Gastrocnemius medialis (tissue), 4 donors: ENCODE measurements around the gene GPR158. TPM values are rescaled to one million over a fixed set of nuclear protein-coding genes. Genes with fewer than 3 reads are reported as not detected.

ENCODE experiments used
- ATAC-seq, 2 donors: fragments of 150-250 bp; one replicate each; pipeline ENCODE4 v1.9.1; 2016
- DNase-seq, 2 donors: peaks; one replicate each; pipeline ENCODE4 v3.0.0-alpha.2; 2019
- H3K27ac ChIP-seq, 4 donors: fragments of 200-600 bp; sonication (generic); 1 replicate in 1 of 4; 2 replicates in 3 of 4; pipeline ENCODE4 v1.5.1; 2016 to 2018; ENCODE audit warnings: mild to moderate bottlenecking in 2 of 4, moderate library complexity in 1 of 4
- H3K27me3 ChIP-seq, 3 donors: fragments of 200-600 bp; sonication (generic) in 2 of 3; 1 replicate in 1 of 3; 2 replicates in 2 of 3; pipeline versions ENCODE4 v1.5.1 to v1.6.0; 2016 to 2019; ENCODE audit warnings: mild to moderate bottlenecking in 1 of 3, moderate library complexity in 1 of 3
- H3K36me3 ChIP-seq, 2 donors: fragments of 200-600 bp; sonication (generic) in 1 of 2; one replicate each; pipeline ENCODE4 v1.5.1; 2017 to 2018
- H3K4me1 ChIP-seq, 2 donors: fragments of 200-600 bp; sonication (generic) in 1 of 2; one replicate each; pipeline ENCODE4 v1.5.1; 2016 to 2017; ENCODE audit warnings: mild to moderate bottlenecking in 2 of 2
- H3K4me3 ChIP-seq, 4 donors: fragments of 200-600 bp; sonication (generic) in 3 of 4; 1 replicate in 1 of 4; 2 replicates in 3 of 4; pipeline ENCODE4 v1.5.1; 2016 to 2019; ENCODE audit warnings: mild to moderate bottlenecking in 2 of 4
- H3K9me3 ChIP-seq, 3 donors: fragments of 200-600 bp; sonication (generic) in 2 of 3; 1 replicate in 1 of 3; 2 replicates in 2 of 3; pipeline ENCODE4 v1.5.1; 2016 to 2019
- CTCF ChIP-seq, 5 experiments: fragments of 450-650 bp in 3 of 5; fragments of 200-600 bp in 2 of 5; sonication (generic) in 2 of 5; IDR thresholded peaks in 4 of 5; conservative IDR thresholded peaks in 1 of 5; 1 replicate in 4 of 5; 2 replicates in 1 of 5; pipeline ENCODE4 v1.5.1; 2016 to 2019; ENCODE audit warnings: antibody characterized with exemption in 5 of 5, mild to moderate bottlenecking in 3 of 5, moderate library complexity in 3 of 5
- POLR2A ChIP-seq, 2 donors: fragments of 450-650 bp; IDR thresholded peaks; one replicate each; pipeline ENCODE4 v1.6.1; 2017; ENCODE audit warnings: antibody characterized with exemption in 2 of 2, mild to moderate bottlenecking in 2 of 2, moderate library complexity in 2 of 2
- in situ Hi-C, 4 donors: fragments of 200-750 bp; cut with MboI; loops; one replicate each; pipeline versions ENCODE4 v1.15.0 to v1.8.0; 2017; ENCODE audit warnings: low sequenced_read_pairs in 4 of 4
- intact Hi-C: fragments of 100-400 bp; cut with DNase I; formaldehyde crosslinking; loops from one replicate; pipeline ENCODE4 v1.15.1; 2023; ENCODE audit warnings: low total_unique reads
- total RNA-seq, 4 donors: library from RNA; depleted of rRNA; stranded (reverse); fragments of >200 nt; gene quantifications; one replicate each; pipeline versions ENCODE4 v1.1.0 to v1.2.3, GENCODE V29; 2016

The GPR158 gene
- total RNA-seq, 4 donors from 2014 or later = 0.04 TPM; not detected in 3

GRCh38 chr10:25629333-25629732, 454.5 kb downstream of the GPR158 start:
- in situ Hi-C loops = no loop called here

GRCh38 chr10:25631471-25631870, 456.7 kb downstream of the GPR158 start:
- TF ChIP-seq POLR2A (IDR thresholded peaks at IDR 0.05) (no peak), CTCF (IDR thresholded peaks at IDR 0.05 in 4 of 5, conservative IDR thresholded peaks at IDR 0.05 in 1 of 5) (no peak)
- no peaks in the 10 kb centered on the region for H3K4me1 ChIP-seq
- no peaks in the 10 kb centered on the region for H3K27me3 ChIP-seq
- no peak overlapping the region for H3K4me3 ChIP-seq
- in situ Hi-C loops (no loop called here), intact Hi-C loops (no loop called here)
- DNase-seq (no peak), ATAC-seq (no peak)
- H3K9me3 ChIP-seq = no peaks in the 10 kb centered on the region
- no peak overlapping the region for H3K27ac ChIP-seq
- H3K36me3 ChIP-seq = no peaks in the 10 kb centered on the region

More at GRCh38 chr10:25629333-25629732, 454.5 kb downstream of the GPR158 start:
- TF ChIP-seq CTCF (IDR thresholded peaks at IDR 0.05 in 4 of 5, conservative IDR thresholded peaks at IDR 0.05 in 1 of 5) (no peak), POLR2A (IDR thresholded peaks at IDR 0.05) (no peak)
- Histone ChIP-seq H3K36me3 (no peaks in the 10 kb centered on the region), H3K4me3 (no peak overlapping the region), H3K27me3 (no peaks in the 10 kb centered on the region), H3K9me3 (no peaks in the 10 kb centered on the region), H3K4me1 (no peaks in the 10 kb centered on the region), H3K27ac (no peak overlapping the region)
- intact Hi-C loops = no loop called here
- no peak for ATAC-seq
- DNase-seq = no peak

GRCh38 chr10:25632802-25633201, 458.0 kb downstream of the GPR158 start:
- Histone ChIP-seq H3K4me3 (no peak overlapping the region), H3K4me1 (no peaks in the 10 kb centered on the region), H3K27me3 (no peaks in the 10 kb centered on the region), H3K27ac (no peak overlapping the region), H3K9me3 (no peaks in the 10 kb centered on the region), H3K36me3 (no peaks in the 10 kb centered on the region)
- DNase-seq (no peak), ATAC-seq (no peak)
- TF ChIP-seq POLR2A (IDR thresholded peaks at IDR 0.05) (no peak), CTCF (IDR thresholded peaks at IDR 0.05 in 4 of 5, conservative IDR thresholded peaks at IDR 0.05 in 1 of 5) (no peak)
- in situ Hi-C loops (no loop called here), intact Hi-C loops (no loop called here)

GRCh38 chr10:25633542-25633941, 458.7 kb downstream of the GPR158 start:
- in situ Hi-C loops (no loop called here), intact Hi-C loops (no loop called here)
- Histone ChIP-seq H3K4me1 (no peaks in the 10 kb centered on the region), H3K9me3 (no peaks in the 10 kb centered on the region), H3K27ac (no peak overlapping the region), H3K36me3 (no peaks in the 10 kb centered on the region), H3K4me3 (no peak overlapping the region), H3K27me3 (no peaks in the 10 kb centered on the region)
- DNase-seq = no peak
- TF ChIP-seq CTCF (IDR thresholded peaks at IDR 0.05 in 4 of 5, conservative IDR thresholded peaks at IDR 0.05 in 1 of 5) = no peak
- no peak for TF ChIP-seq POLR2A (IDR thresholded peaks at IDR 0.05)
- ATAC-seq = no peak

GRCh38 chr10:25639646-25640045, 464.8 kb downstream of the GPR158 start:
- H3K4me1 ChIP-seq = no peaks in the 10 kb centered on the region
- no peak for ATAC-seq
- no peak for TF ChIP-seq POLR2A (IDR thresholded peaks at IDR 0.05)
- no peak for TF ChIP-seq CTCF (IDR thresholded peaks at IDR 0.05 in 4 of 5, conservative IDR thresholded peaks at IDR 0.05 in 1 of 5)
- in situ Hi-C loops (no loop called here), intact Hi-C loops (no loop called here)
- no peak overlapping the region for H3K4me3 ChIP-seq
- H3K27ac ChIP-seq = no peak overlapping the region
- no peaks in the 10 kb centered on the region for H3K27me3 ChIP-seq
- DNase-seq = no peak
- H3K9me3 ChIP-seq = no peaks in the 10 kb centered on the region
- H3K36me3 ChIP-seq = no peaks in the 10 kb centered on the region
